ENCODE results near the gene MARF1. TPM values are rescaled to one million over a fixed set of nuclear protein-coding genes. Genes with fewer than 3 reads are reported as not detected.
"Not testable (repeated sequence)": the region's sequence is repeated elsewhere in the genome, so short reads cannot be mapped to it uniquely, and the experiment has no call there.

MARF1 gene, protein sequence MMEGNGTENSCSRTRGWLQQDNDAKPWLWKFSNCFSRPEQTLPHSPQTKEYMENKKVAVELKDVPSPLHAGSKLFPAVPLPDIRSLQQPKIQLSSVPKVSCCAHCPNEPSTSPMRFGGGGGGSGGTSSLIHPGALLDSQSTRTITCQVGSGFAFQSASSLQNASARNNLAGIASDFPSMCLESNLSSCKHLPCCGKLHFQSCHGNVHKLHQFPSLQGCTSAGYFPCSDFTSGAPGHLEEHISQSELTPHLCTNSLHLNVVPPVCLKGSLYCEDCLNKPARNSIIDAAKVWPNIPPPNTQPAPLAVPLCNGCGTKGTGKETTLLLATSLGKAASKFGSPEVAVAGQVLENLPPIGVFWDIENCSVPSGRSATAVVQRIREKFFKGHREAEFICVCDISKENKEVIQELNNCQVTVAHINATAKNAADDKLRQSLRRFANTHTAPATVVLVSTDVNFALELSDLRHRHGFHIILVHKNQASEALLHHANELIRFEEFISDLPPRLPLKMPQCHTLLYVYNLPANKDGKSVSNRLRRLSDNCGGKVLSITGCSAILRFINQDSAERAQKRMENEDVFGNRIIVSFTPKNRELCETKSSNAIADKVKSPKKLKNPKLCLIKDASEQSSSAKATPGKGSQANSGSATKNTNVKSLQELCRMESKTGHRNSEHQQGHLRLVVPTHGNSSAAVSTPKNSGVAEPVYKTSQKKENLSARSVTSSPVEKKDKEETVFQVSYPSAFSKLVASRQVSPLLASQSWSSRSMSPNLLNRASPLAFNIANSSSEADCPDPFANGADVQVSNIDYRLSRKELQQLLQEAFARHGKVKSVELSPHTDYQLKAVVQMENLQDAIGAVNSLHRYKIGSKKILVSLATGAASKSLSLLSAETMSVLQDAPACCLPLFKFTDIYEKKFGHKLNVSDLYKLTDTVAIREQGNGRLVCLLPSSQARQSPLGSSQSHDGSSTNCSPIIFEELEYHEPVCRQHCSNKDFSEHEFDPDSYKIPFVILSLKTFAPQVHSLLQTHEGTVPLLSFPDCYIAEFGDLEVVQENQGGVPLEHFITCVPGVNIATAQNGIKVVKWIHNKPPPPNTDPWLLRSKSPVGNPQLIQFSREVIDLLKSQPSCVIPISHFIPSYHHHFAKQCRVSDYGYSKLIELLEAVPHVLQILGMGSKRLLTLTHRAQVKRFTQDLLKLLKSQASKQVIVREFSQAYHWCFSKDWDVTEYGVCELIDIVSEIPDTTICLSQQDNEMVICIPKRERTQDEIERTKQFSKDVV (N-terminal part only)
- polyA plus RNA-seq (10.0 to 12.5 TPM (median 11.9 TPM) in 3 replicates), polyA minus RNA-seq (20.0 to 57.0 TPM (median 22.1 TPM) in 3 replicates)
- 17.5 TPM for polyA plus RNA-seq (2011; ENCODE audit: low read depth)
- polyA plus RNA-seq (2011; cell fraction: cytosol; rRNA removed): 10.1 and 24.5 TPM in 2 replicates
- 30.7 and 38.6 TPM in 2 replicates for polyA plus RNA-seq (2011; cell fraction: nucleus; rRNA removed)
- polyA plus RNA-seq (2012; ENCODE audit: low replicate concordance): 10.5 and 20.9 TPM in 2 replicates
- 13.4 TPM for polyA minus RNA-seq (2011; cell fraction: cytosol; rRNA and poly(A)+ RNA removed)
- polyA minus RNA-seq (2011; cell fraction: nucleus; rRNA and poly(A)+ RNA removed): 14.1 and 25.9 TPM in 2 replicates

DNA sequence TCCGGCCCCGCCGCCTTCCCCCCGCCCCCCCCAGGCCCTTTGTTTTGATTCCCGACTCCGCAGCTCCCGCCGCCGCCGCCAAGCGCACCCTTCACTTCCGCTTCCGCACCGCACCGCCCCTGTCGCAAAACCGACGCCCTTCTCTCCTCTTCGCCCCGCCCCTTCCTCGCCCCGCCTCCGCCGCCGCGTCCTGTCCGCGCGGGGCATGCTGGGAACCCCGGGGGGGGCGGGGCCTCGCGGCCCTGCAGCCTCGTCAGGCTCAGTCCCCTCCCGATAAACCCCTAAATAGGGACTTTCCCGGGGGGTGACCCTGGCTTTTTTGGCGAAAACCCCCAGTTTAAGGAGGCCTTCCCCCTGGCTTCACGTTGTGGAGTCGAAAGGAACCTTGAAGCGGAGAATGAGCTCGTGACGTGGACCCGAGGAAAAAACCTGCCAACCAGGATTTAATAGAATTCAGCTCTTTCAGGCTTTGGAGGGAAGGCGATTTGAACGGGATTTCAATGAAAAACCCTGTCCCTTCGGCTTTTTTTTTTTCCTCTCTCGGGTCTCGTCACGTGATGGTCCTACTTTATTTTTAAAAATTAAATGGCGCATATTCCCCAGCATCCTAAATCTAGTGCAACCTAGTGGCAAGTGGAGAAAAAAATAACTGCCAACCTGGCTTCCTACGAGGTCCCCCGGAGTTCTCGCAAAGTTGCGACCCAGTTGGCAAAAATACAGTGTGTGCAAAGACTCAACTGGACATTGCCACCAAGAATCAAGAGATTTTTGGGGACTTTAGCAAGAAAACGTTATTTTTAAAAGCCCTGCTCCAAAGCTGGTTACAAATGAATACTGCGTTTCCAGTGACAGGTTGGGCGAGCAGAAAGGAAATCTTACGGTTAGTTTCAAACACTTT lies at the start of gene MARF1:
TSS of gene MARF1 (minus strand) at position 107 of the 898 bp plus-strand sequence. CDS start 3,921 bp downstream, outside the sequence.
- Histone ChIP-seq H3K27me3 (ENCODE audit: control insufficient read depth, extremely low read depth, insufficient read depth, low read length) (no peaks in the 10 kb centered on the region), H3K79me2 (ENCODE audit: control insufficient read depth, insufficient read depth, low read length) (peaks cover 24% of the 10 kb centered on the region), H3K9ac (ENCODE audit: control insufficient read depth, extremely low read depth, insufficient read depth, low read length) (peak within 1 kb of the TSS; percentile 97), H3K9me3 (ENCODE audit: control insufficient read depth, low read depth, low read length) (no peaks in the 10 kb centered on the region), H2AFZ (ENCODE audit: control insufficient read depth, low read length) (peak within 1 kb of the TSS; percentile 90), H3K27ac (ENCODE audit: control insufficient read depth, insufficient read depth, low read length) (peak within 1 kb of the TSS; percentile 100), H3K36me3 (ENCODE audit: control insufficient read depth in 2 of 2, extremely low read depth in 1 of 2, insufficient read depth in 2 of 2, low read length in 2 of 2) (peaks cover 0 to 5% of the 10 kb centered on the region in 2 experiments), H3K4me1 (ENCODE audit: control insufficient read depth, extremely low read depth, insufficient read depth, low read length) (peaks cover 40% of the 10 kb centered on the region), H4K20me1 (ENCODE audit: control insufficient read depth, extremely low read depth, insufficient read depth, low read length) (no peaks in the 10 kb centered on the region), H3K4me2 (ENCODE audit: control insufficient read depth, extremely low read depth, insufficient read depth, low read depth, low read length) (peak within 1 kb of the TSS; percentile 95), H3K9me1 (ENCODE audit: control insufficient read depth, extremely low read depth, insufficient read depth, low read length) (no peaks in the 10 kb centered on the region), H3K4me3 (ENCODE audit: control insufficient read depth in 2 of 3, extremely low read depth in 1 of 3, insufficient read depth in 2 of 3, low read depth in 1 of 3, low read length in 3 of 3) (peak within 1 kb of the TSS; percentile 94 to 97 (median 95))
- no peak for FAIRE-seq
- dilution Hi-C loops (cut with MboI; ENCODE audit: extremely low pct_ligation_motif_present, low sequenced_read_pairs): no loop called here
- no peak for TF ChIP-seq EZH2 (IDR thresholded peaks at IDR 0.05; ENCODE audit: low read length)
- TF ChIP-seq, protein P1, sequence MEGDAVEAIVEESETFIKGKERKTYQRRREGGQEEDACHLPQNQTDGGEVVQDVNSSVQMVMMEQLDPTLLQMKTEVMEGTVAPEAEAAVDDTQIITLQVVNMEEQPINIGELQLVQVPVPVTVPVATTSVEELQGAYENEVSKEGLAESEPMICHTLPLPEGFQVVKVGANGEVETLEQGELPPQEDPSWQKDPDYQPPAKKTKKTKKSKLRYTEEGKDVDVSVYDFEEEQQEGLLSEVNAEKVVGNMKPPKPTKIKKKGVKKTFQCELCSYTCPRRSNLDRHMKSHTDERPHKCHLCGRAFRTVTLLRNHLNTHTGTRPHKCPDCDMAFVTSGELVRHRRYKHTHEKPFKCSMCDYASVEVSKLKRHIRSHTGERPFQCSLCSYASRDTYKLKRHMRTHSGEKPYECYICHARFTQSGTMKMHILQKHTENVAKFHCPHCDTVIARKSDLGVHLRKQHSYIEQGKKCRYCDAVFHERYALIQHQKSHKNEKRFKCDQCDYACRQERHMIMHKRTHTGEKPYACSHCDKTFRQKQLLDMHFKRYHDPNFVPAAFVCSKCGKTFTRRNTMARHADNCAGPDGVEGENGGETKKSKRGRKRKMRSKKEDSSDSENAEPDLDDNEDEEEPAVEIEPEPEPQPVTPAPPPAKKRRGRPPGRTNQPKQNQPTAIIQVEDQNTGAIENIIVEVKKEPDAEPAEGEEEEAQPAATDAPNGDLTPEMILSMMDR (optimal IDR thresholded peaks at IDR 0.05 in 1 of 3, IDR thresholded peaks at IDR 0.05 in 1 of 3, conservative IDR thresholded peaks at IDR 0.05 in 1 of 3; ENCODE audit: extremely low read depth in 1 of 3, insufficient read depth in 2 of 3, low read length in 3 of 3): peak in 2 of 3 experiments; percentile 17 to 34
- peak; percentile 48 for DNase-seq (ENCODE audit: low read depth, low spot score)

DNA sequence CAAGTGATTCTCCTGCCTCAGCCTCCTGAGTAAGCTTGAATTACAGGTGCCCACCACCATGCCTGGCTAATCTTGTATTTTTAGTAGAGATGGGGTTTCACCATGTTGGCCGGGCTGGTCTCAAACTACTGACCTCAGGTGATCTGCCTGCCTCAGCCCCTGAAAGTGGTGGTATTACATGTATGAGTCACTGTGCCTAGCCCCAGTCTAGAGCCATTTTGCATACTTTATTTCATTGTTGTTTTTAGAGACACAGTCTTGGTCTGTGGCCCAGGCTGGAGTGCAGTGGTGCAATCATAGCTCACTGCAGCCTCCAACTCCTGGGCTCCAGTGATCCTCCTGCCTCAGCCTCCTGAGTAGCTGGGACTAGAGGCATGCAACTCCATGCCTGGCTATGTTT lies 49.6 kb upstream of the MARF1 start:
- H3K27ac ChIP-seq (ENCODE audit: control insufficient read depth, insufficient read depth, low read length); H3K4me2 ChIP-seq (ENCODE audit: control insufficient read depth, extremely low read depth, insufficient read depth, low read depth, low read length); FAIRE-seq; H3K9ac ChIP-seq (ENCODE audit: control insufficient read depth, extremely low read depth, insufficient read depth, low read length); H3K4me3 ChIP-seq (ENCODE audit: control insufficient read depth in 2 of 3, extremely low read depth in 1 of 3, insufficient read depth in 2 of 3, low read depth in 1 of 3, low read length in 3 of 3); H3K79me2 ChIP-seq (ENCODE audit: control insufficient read depth, insufficient read depth, low read length); DNase-seq (ENCODE audit: low read depth, low spot score); H4K20me1 ChIP-seq (ENCODE audit: control insufficient read depth, extremely low read depth, insufficient read depth, low read length); H2AFZ ChIP-seq (ENCODE audit: control insufficient read depth, low read length); H3K9me1 ChIP-seq (ENCODE audit: control insufficient read depth, extremely low read depth, insufficient read depth, low read length); H3K4me1 ChIP-seq (ENCODE audit: control insufficient read depth, extremely low read depth, insufficient read depth, low read length); H3K27me3 ChIP-seq (ENCODE audit: control insufficient read depth, extremely low read depth, insufficient read depth, low read length); H3K9me3 ChIP-seq (ENCODE audit: control insufficient read depth, low read depth, low read length); dilution Hi-C loops (cut with MboI; ENCODE audit: extremely low pct_ligation_motif_present, low sequenced_read_pairs): not testable (repeated sequence)
- peaks cover 47 to 59% of the 10 kb centered on the region in 2 experiments for H3K36me3 ChIP-seq (ENCODE audit: control insufficient read depth in 2 of 2, extremely low read depth in 1 of 2, insufficient read depth in 2 of 2, low read length in 2 of 2)
